NCI-H2196 treated with DMSO at 0.1 percent for 48 hours (cell line): ENCODE results near the gene VTI1A.

Experiments
- DNase-seq: peaks from one replicate; lab custom pipeline; 2025; ENCODE audit not compliant: unreplicated experiment; lab: John Stamatoyannopoulos, UW

VTI1A gene

GRCh38 chr10:112503643-112504042, 56.6 kb downstream of the VTI1A start:
- no peak for DNase-seq

- DNase-seq = no peak
Observed at GRCh38 chr10:112507046-112507445, 60.0 kb downstream of the VTI1A start.

- no peak for DNase-seq
Observed at GRCh38 chr10:112507988-112508387, 61.0 kb downstream of the VTI1A start.

GRCh38 chr10:112509558-112510291, 62.7 kb downstream of the VTI1A start:
- DNase-seq = no peak

- no peak for DNase-seq
Observed at GRCh38 chr10:112510384-112510783, 63.4 kb downstream of the VTI1A start.

GRCh38 chr10:112512294-112512693, 65.3 kb downstream of the VTI1A start:
- no peak for DNase-seq

GRCh38 chr10:112515126-112515525, 68.1 kb downstream of the VTI1A start:
- no peak for DNase-seq

- DNase-seq = no peak
Observed at GRCh38 chr10:112515852-112516251, 68.8 kb downstream of the VTI1A start.

- DNase-seq = no peak
Observed at GRCh38 chr10:112517451-112517862, 70.4 kb downstream of the VTI1A start.

- DNase-seq = no peak
Observed at GRCh38 chr10:112519133-112519761, 72.2 kb downstream of the VTI1A start.

- DNase-seq = no peak
Observed at GRCh38 chr10:112520914-112521313, 73.9 kb downstream of the VTI1A start.

GRCh38 chr10:112524641-112525040, 77.6 kb downstream of the VTI1A start:
- DNase-seq = no peak

GRCh38 chr10:112525200-112525599, 78.2 kb downstream of the VTI1A start:
- no peak for DNase-seq

GRCh38 chr10:112526139-112526538, 79.1 kb downstream of the VTI1A start:
- DNase-seq = no peak

GRCh38 chr10:112526906-112527305, 79.9 kb downstream of the VTI1A start:
- DNase-seq = no peak

- DNase-seq = no peak
Observed at GRCh38 chr10:112528235-112528634, 81.2 kb downstream of the VTI1A start.

- DNase-seq = no peak
Observed at GRCh38 chr10:112531421-112531820, 84.4 kb downstream of the VTI1A start.

- DNase-seq = no peak
Observed at GRCh38 chr10:112532189-112532588, 85.2 kb downstream of the VTI1A start.

- DNase-seq = no peak
Observed at GRCh38 chr10:112532956-112533355, 85.9 kb downstream of the VTI1A start.

- no peak for DNase-seq
Observed at GRCh38 chr10:112533916-112534315, 86.9 kb downstream of the VTI1A start.

GRCh38 chr10:112535531-112535951, 88.5 kb downstream of the VTI1A start:
- no peak for DNase-seq

GRCh38 chr10:112536663-112537062, 89.6 kb downstream of the VTI1A start:
- no peak for DNase-seq

GRCh38 chr10:112538168-112538567, 91.2 kb downstream of the VTI1A start:
- no peak for DNase-seq
